C4-2B (cell line): ENCODE results near the gene SLC9A7.

Experiments
- H3K27ac ChIP-seq: fragments of 450-650 bp; 2 replicates; pipeline ENCODE4 v1.5.1; 2017
- CTCF ChIP-seq: fragments of 450-650 bp; conservative IDR thresholded peaks from 2 replicates; pipeline ENCODE4 v1.5.1; 2017; ENCODE audit warnings: mild to moderate bottlenecking
- ZFX ChIP-seq: fragments of 450-650 bp; IDR thresholded peaks from 2 replicates; pipeline ENCODE4 v1.6.1; 2017

The SLC9A7 gene

DNA sequence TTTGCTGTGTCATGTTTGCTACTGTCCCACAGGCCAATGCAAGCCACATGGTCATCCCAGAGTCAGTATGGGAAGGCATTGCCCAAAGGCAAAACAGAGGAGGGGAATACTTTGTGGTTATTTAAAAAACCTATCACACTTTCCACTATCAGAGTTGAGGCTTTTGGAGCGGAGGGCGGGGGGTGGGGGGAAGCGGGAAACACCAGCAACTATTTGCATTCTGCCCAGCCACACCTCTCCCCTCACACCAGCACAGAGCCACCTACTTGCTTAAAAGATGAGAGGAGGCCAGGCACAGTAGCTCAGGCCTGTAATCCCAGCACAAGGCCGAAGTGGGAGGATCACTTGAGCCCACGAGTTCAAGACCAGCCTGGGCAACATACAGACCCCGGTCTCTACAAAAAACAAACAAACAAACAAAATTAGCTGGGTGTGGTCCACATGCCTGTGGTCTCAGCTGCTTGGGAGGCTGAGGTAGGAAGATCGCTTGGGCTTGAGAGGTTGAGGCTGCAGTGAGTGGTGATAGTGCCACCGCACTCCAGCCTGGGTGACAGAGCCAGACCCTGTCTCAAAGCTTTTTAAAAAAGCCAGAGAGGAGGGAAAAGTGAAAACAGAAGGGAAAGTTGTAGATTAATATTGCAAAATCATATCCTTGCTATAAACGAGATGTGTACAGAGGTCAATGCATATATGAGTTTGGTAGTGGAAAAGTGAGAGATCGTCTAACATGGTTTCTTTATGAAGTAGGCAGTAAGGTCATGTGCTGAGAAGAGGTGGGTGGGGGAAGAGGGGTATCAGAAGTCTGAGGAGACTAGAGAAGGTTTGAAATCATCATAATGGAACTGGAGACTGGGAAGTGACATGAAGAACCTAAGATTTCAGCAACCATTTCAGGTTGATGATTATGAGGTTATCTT is 187.2 kb downstream of the SLC9A7 start:
- no peak overlapping the region for H3K27ac ChIP-seq
- TF ChIP-seq CTCF (no peak), ZFX (no peak)

DNA sequence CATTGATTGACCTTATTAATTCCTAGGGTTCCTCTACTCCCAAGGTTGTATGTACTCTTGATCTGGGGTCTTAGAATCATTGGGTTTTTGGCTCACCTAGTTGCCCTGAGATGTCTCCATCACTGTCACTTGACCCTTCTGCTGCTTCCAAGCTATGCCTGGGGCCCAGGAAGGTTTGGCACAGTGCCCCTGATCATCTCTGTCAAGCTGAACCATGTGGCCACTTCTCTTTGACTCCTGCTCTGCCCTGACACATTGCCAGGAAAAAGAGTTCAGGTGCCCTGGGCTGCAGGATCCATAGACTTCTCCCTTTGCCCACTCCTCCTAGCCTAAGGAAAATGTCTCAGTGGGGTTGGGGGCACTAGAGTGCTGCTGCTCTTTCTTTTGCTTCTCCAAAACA is 189.3 kb downstream of the SLC9A7 start:
- no peak overlapping the region for H3K27ac ChIP-seq
- no peak for TF ChIP-seq CTCF
- TF ChIP-seq ZFX, result no peak

DNA sequence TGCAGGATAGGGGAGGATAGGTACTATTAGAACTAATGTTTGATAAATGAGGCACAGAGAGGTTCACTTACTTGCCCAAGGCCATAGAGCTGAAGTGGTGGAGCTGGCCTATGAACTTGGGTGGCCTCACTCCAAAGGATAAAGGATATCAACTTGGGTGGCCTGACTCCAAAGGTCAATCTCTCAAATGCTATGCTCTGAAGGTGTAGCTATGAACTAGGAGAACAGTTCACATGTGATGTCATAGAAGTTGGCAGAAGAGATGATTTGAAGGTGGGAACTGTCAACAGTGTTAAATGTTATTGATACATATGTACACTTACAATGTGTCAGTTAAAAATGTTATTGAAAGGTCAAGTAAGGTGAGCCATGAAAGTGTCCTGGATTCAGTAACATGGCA is 191.5 kb downstream of the SLC9A7 start:
- H3K27ac ChIP-seq, result no peak overlapping the region; the same call in 1 of the 2 replicates
- TF ChIP-seq ZFX (no peak), CTCF (no peak)

- 0 out of 2 replicates have a peak overlapping the region, but pooled peaks have one; percentile 13 for H3K27ac ChIP-seq
- TF ChIP-seq CTCF (no peak), ZFX (no peak)
These were observed 196.9 kb downstream of the SLC9A7 start for GRCh38 chrX:46561824-46562657.

- H3K27ac ChIP-seq, result no peak overlapping the region
- no peak for TF ChIP-seq ZFX
- TF ChIP-seq CTCF, result no peak
These were observed 199.9 kb downstream of the SLC9A7 start for GRCh38 chrX:46559062-46559461.

DNA sequence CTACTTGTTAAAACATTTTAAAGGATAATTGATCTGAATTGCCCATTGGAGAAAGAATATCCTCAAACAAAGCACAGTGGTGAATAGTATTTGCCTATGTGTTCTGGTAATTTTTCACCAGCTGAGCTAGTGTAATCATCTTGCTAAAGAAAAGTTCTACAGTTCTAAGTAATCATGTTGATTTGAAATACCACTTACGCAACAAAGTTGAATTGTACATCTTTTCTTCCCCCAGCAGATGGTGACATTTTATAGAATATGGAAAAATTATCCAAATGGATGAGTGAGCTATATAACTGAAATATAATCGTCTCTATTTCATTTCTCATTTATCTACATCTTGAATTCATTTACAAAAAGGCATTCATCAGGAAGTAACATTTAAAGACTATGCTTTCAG is 204.0 kb downstream of the SLC9A7 start:
- no peak overlapping the region for H3K27ac ChIP-seq
- peak; percentile 41 for TF ChIP-seq CTCF
- no peak for TF ChIP-seq ZFX

- TF ChIP-seq ZFX (no peak), CTCF (no peak)
- no peak overlapping the region for H3K27ac ChIP-seq
These were observed 205.0 kb downstream of the SLC9A7 start for GRCh38 chrX:46553935-46554334.
